ENCODE data around the gene LY6G5C.

LY6G5C gene

DNA sequence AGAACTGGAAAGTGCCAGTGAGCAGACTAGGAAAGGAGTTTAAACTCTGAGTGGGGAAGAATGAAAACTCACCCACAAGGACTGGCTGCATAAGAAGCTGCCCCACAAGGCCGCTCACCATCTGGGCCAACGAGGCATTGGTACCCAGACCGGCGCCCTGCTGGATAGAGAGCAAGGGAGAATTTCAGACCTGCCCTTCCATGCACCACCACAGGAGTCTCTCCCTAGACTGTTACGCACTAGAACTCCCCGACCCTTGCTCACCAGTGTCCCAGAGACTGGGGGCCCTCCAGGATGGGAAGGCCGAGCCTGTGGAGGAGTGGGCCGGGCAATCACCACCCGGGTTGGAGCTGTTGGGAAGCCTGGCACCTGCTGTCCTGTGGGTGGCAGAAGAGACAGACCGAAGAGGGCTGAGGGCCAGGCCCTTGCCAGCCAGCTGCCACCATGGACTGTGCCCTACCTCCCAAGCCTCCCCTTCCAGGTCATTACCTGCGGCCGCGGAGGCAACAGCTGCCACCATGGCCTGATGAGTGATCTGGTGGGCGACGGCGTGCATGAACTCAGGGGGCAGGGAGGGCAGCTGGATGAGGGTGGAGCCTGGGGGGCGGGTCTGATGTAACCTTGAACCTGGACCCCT, 36.9 kb downstream of the LY6G5C start:
- DNase-seq (ENCODE audit: insufficient read length, low spot score) (no peak), FAIRE-seq (no peak)

DNA sequence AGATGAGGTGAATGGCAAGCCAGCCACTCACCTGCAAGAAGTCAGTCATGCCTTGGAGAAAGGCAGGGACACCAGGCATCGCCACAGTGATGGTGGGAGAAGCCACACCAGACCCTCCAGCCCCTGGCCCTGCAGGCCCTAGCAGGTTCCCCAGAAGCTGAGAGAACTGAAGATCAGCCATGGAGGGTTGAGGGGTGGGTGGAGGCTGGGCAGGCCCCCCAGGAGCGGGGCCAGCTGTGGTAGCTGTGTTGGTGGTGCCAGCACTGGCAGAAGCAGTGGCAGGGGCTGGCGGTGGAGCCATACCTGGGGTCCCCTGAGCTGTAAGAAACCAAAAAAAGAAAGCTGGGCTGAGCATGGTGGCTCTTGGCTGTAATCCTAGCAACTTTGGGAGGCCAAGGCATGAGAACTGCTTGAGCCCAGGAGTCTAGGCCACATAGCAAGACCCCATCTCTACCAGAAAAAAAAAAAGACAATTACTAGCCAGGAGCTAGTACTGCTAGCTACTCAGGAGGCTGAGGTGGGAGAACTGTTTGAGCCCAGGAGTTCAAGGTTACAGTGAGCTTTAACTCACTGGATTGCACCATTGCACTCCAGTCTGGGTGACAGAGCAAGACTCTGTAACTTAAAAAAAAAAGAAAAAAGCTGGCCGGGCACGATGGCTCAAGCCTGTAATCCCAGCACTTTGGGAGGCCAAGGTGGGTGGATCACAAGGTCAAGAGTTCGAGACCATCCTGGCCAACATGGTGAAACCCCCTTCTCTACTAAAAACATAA, 37.9 kb downstream of the LY6G5C start:
- FAIRE-seq (peak; percentile 4), DNase-seq (ENCODE audit: insufficient read length, low spot score) (no peak)

DNA sequence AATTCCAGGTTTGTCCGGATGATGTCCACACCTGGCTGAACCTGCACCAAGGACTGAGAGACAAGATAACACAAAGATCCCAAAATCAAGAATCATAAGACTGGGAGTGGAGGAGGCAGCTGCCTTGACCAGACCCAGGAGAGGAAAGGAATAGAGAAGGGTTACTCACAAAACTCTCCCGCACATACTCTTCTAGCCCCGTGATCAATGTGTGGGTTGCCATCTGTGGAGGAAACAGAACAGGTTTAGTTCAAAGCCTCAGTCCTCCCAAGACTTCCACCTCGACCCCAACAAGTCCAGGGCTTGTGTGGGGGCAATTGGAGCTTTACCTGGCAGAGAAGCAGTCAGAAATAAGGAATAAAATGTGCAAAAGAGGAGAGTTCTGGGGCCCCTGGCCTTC, 39.5 kb downstream of the LY6G5C start:
- DNase-seq (ENCODE audit: insufficient read length, low spot score) (no peak), FAIRE-seq (no peak)

DNA sequence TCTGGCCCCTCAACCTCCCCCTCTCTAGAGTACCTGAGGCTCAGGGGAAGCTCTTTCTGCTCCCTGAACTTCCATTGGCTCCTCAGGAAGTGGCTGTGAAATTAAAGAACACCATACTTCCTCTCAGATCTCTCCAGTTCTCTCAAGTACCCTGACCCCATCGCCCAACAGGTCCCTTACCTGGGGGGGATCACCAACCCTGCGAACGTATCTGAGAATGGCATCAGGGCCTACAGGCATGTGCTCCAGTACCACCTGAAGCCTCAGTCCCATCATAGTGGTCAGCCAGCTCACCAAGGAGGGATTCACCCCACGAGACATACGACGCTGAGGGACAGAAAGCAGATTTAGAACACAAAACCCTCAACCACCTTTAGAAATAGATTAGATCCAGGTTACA, 40.3 kb downstream of the LY6G5C start:
- FAIRE-seq (no peak), DNase-seq (ENCODE audit: insufficient read length, low spot score) (no peak)

DNA sequence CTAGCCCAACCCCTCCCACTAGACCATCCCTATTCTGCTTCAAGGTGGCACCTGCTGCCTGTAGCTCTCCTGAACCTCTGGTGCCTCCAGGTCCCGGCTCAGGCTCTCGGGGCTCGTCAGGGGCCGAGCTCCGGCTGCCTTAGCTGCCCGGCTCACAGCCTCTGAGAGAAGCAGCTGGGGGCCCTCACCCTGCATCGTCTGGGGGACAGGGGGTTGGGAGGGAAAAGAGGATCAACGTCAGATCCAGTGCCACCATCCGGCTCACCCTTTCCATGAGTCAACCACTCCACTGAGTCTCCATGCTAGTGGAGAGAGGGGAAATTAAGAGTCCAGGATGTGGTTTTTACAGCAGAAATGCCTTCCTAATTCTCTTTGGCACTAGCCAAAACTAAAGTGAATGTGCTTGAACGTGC, 41.4 kb downstream of the LY6G5C start:
- DNase-seq (ENCODE audit: insufficient read length, low spot score): no peak

DNA sequence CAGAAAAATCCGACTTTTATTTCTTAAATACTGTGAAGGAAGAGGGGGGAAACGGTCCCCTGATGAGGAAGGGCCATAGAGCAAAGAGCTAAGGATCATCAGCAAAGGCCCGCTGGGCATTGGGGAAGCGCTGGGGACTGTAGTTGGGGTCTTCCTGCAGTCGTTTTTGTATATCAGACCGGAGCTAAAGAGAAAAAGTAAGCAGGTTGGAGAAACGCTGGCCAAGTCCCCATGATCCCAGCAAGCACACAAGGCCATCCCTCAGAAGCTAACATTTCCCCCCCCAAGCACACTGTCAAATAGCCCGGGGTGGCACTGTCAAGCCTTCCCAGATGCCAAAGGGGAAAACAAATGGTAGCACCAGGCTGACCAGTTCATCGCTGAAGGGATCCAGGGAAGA, 41.8 kb downstream of the LY6G5C start:
- no peak for FAIRE-seq
- no peak for DNase-seq (ENCODE audit: insufficient read length, low spot score)

More for the DNA sequence above, 41.4 kb downstream of the LY6G5C start:
- FAIRE-seq: no peak

DNA sequence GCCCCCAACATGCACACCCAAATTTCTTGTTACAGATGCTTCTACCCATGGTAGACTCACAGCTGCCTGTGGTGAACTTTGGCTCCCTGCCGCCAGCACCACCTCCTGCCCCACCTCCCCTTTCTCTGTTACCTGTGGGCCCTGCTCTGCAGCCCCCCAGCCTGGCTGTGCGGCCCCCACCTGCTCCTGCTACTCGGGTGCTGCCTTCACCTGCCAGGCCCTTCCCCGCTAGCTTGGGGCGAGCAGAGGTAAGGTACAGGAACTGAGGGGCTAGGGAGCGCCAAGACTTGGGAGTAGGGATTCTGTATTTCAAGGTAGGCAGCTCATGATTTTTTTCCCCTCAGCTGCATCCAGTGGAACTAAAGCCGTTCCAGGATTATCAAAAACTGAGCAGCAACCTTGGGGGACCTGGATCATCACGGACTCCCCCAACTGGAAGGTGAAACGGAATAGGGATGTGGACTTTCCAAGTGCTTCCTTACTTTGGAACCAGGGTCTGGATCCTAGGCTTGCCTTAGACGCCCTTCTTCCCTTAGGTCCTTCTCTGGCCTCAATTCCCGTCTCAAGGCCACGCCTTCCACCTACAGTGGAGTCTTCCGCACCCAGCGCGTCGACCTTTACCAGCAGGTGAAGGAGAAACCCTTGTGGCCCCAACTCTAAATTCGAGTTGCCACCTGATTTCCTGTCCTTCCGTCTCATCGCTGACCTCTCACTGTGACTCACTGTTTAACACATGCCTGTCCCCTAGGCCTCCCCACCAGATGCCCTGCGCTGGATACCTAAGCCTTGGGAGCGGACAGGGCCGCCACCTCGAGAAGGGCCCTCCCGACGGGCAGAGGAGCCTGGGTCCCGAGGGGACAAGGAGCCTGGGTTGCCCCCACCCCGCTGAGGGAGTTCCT, 43.9 kb downstream of the LY6G5C start:
- no peak for FAIRE-seq
- DNase-seq (ENCODE audit: insufficient read length, low spot score): no peak

DNA sequence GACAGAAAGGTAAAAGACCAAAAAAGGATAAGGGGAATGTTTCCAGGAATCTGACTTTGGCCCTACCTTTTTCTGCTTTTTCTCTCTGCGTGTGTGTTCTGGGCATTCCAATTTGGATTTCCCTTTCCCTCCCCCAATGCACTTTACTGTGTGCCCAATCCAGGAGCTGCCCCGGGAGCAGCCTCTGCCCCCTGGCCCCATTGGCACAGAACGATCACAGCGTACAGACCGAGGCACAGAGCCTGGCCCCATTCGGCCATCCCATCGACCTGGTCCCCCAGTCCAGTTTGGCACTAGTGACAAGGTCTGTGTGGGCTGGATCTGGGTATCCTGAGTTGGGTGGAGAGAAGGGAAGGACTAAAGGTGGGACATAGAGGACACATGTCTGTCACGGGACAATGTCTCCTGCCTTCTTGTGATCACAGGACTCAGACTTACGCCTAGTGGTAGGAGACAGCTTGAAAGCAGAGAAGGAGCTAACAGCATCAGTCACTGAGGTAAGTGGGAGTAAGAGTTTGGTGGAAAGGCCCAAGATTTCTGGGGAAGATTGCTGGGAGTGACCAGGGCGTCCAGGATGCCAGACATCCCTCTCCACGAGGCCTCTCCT, 45.8 kb downstream of the LY6G5C start:
- FAIRE-seq: no peak
- DNase-seq (ENCODE audit: insufficient read length, low spot score): no peak

DNA sequence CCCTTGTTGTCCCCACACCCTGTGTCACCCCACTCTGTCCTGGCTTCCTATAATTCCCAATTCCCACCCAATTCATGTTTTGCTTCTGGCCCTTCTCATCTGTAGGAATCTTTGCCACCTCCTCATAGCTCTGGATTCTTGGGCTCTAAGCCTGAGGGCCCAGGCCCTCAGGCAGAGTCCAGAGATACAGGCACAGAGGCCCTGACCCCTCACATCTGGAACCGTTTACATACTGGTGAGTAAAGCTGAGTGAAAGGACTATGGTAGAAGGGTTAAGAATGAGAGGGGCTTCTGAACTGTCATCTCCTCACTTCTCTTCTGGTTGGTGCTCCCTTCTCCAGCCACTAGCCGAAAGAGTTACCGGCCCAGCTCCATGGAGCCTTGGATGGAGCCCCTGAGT, 46.7 kb downstream of the LY6G5C start:
- FAIRE-seq: no peak
- no peak for DNase-seq (ENCODE audit: insufficient read length, low spot score)

DNA sequence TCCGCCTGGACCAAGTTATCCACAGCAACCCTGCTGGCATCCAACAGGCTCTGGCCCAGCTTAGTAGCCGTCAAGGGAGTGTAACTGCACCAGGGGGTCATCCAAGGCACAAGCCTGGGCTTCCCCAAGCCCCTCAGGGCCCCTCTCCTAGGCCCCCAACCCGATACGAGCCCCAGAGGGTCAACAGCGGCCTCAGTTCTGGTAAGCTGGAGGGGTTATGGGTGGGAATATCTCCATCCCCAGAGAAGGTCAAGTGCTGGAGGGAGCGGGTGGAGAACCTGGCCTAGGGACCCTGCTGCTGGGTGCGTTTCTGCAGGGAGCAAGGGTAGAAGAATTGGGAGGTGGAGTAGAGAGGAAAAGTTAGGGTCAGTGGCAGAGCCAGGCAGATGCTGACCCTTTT, 47.4 kb downstream of the LY6G5C start:
- DNase-seq (ENCODE audit: insufficient read length, low spot score) (no peak), FAIRE-seq (no peak)

DNA sequence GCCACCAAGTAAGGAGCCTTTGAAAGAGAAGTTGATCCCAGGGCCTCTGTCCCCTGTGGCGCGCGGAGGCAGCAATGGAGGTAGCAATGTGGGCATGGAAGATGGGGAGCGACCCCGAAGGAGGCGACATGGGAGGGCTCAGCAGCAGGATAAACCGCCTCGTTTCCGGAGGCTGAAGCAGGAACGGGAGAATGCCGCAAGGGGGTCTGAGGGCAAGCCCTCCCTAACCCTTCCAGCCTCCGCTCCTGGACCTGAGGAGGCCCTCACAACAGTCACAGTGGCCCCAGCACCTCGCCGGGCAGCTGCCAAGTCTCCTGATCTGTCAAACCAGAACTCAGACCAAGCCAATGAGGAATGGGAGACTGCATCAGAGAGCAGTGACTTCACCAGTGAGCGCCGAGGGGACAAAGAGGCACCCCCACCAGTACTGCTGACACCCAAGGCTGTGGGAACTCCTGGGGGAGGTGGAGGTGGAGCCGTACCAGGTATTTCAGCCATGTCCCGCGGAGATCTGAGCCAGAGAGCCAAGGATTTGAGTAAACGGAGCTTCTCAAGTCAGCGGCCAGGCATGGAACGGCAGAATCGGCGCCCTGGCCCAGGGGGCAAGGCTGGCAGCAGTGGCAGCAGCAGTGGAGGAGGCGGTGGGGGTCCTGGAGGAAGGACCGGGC, 48.5 kb downstream of the LY6G5C start:
- FAIRE-seq (no peak), DNase-seq (ENCODE audit: insufficient read length, low spot score) (no peak)

DNA sequence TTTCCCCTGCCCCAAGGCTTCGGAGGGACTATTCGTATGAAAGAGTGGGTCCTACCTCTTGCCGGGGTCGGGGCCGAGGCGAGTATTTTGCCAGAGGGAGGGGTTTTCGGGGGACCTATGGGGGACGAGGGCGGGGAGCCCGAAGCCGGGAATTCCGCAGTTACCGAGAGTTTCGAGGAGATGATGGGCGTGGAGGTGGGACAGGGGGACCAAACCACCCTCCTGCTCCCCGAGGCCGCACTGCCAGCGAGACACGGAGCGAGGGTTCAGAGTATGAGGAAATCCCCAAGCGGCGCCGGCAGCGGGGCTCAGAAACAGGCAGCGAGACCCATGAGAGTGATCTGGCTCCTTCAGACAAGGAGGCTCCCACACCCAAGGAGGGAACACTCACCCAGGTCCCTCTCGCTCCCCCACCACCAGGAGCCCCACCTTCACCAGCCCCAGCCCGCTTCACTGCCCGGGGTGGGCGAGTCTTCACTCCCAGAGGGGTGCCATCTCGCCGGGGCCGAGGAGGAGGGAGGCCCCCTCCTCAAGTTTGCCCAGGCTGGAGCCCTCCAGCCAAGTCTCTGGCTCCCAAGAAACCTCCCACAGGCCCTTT, 49.1 kb downstream of the LY6G5C start:
- DNase-seq (ENCODE audit: insufficient read length, low spot score) (no peak), FAIRE-seq (no peak)

DNA sequence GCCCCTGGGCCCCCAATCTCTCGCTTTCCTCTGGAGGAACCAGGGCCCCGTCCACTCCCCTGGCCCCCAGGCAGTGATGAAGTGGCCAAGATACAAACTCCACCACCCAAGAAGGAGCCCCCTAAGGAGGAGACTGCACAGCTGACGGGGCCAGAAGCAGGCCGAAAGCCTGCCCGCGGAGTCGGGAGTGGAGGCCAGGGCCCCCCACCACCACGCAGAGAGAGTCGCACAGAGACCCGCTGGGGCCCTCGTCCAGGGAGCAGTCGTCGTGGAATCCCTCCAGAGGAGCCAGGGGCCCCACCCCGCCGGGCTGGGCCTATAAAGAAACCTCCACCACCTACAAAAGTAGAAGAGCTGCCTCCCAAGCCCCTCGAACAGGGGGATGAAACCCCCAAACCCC, 49.7 kb downstream of the LY6G5C start:
- FAIRE-seq (no peak), DNase-seq (ENCODE audit: insufficient read length, low spot score) (no peak)

DNA sequence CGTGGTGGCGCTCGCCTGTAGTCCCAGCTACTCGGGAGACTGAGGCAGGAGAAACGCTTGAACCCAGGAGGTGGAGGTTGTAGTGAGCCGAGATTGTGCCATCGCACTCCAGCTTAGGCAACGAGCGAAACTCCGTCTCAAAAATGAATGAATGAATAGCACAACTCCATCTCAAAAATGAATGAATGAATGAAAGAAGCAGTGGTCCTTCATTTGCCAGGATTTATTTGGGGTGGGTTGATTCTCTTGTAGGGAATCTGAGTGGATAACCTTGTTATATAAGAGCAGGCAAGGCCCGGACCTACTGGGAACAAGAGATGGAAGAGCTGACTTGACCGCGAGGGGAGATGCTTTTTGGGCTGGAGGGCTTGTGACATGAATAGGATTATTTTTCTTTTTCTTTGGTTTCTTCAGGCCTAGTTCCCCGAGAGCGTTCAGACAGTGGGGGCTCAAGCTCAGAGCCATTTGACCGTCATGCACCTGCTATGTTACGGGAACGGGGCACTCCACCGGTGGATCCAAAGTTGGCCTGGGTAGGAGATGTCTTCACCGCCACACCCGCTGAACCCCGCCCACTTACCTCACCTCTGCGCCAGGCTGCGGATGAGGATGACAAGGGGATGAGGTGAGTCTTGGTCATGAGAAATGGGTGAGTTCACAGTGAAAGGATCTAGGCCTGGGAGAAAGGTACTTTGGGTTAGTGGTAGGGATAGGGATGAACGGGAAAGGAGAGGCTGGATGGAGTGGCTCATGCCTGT, 50.5 kb downstream of the LY6G5C start:
- no peak for DNase-seq (ENCODE audit: insufficient read length, low spot score)
- FAIRE-seq: no peak

DNA sequence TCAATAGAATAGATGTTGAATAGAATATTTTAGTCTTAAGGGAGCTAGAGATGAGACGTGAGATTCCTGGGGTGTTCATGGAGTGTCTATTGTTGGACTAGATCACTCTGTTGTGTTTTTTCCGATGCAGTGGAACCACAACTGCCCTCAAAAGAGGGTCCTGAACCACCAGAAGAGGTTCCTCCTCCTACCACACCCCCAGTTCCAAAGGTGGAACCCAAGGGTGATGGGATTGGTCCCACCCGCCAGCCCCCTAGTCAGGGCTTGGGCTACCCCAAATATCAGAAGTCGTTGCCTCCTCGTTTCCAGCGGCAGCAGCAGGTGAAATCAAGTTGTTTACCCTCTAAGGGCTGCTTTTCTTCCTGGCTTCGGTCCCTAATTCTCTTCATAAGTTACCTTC, 51.9 kb downstream of the LY6G5C start:
- FAIRE-seq (no peak), DNase-seq (ENCODE audit: insufficient read length, low spot score) (no peak)

DNA sequence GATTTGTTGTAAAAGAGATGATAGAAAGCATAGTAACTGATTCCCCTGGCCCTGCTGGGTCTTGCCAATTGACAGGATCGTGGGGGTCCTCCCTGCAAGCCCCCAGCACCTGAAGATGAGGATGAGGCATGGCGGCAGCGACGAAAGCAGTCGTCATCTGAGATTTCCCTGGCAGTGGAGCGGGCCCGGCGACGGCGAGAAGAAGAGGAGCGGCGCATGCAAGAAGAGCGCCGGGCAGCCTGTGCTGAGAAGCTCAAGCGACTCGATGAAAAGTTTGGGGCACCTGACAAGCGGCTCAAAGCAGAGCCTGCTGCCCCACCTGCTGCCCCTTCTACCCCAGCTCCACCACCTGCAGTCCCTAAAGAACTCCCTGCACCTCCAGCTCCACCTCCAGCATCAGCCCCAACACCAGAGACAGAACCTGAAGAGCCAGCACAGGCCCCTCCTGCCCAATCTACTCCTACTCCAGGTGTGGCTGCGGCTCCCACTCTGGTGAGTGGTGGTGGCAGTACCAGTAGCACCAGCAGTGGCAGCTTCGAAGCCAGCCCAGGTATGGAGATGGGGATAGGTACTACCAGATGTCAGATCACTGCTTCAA, 53.1 kb downstream of the LY6G5C start:
- no peak for DNase-seq (ENCODE audit: insufficient read length, low spot score)
- FAIRE-seq: no peak

DNA sequence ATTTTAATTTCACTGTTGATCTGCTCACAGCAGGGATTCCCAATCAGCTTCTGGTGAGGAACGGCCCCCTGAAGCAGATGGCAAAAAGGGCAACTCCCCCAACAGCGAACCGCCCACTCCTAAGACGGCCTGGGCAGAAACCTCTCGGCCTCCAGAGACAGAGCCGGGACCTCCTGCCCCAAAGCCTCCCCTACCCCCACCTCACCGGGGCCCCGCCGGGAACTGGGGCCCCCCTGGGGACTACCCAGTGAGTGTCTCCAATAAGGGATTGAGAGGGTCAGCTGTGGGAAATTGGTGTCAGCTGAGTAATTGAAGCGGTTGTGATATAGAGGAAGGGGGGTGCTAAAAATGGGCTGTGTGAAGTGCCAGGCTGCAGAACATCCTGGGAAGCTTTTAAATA, 53.9 kb downstream of the LY6G5C start:
- no peak for FAIRE-seq
- no peak for DNase-seq (ENCODE audit: insufficient read length, low spot score)

Data from HTR-8/SVneo (cell line).